ENCODE measurements around the gene CAGE1.

Gene CAGE1

DNA sequence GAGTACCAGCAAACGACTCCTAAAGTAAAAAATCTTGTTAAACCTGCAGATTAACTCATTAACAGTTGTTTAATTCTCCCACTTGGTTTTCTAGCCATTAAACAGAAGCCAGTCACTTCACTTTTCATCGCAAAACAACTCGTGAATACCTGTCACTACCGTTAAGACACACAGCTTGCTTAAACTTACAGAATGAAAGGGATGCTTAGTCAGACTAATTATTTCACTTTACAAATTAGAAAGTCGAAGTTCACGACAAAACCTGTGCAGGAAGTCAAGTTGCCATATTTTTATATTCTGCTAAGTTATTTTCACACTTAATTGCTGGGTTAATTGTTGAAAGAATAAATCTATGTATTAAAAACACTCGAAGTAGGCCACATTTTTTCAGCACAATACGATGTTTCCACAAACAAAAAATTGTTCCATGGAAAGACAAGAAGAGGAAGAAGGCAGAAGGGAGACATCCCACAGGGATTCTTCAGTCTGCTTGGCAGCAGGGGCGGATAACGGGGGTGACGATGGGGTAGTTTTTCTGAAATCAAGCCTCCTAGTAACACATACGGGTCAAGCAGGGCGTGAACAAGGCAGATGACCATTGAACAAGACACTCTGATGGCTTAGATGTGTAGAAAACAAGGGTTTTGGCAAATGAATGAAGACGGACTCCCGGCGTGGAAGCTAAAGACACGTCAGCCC, 77.5 kb downstream of the CAGE1 start:
- no peak for DNase-seq (ENCODE audit: low read depth)

DNA sequence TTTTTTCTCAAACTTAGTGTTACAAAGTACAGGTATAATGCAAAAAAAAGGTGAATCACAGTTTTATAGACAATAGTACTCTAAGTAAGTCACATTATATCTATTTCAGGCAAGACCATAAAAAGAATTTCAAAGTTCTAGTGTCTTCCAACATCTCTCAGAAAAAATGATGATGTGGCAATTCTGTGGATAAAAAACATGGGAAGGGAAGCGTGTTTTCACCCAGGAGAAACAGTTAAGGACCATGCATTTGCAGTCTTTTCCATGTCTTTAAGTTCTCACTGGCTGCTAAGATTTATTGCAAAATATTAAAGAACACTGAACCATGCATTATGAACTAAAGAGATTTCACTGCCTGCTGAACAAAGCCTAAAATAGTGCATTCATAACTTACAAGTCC, 78.4 kb downstream of the CAGE1 start:
- DNase-seq (ENCODE audit: low read depth): no peak

DNA sequence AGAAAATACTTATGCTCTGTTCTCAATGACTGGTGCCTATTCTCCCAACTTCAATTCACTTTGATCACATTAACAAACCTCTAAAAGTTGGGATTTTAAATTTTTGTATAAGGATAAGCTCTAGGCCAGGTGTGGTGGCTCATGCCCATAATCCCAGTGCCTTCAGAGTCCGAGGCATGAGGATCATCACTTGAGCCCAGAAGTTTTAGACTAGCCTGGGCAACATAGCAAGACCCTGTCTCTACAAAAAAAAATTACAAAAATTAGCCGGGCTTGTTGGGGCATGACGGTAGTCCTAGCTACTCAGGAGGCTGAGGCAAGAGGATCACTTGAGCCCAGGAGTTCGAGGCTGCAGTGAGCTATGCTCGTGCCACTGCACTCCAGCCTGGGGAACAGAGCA, 80.5 kb downstream of the CAGE1 start:
- DNase-seq (ENCODE audit: low read depth): no peak

DNA sequence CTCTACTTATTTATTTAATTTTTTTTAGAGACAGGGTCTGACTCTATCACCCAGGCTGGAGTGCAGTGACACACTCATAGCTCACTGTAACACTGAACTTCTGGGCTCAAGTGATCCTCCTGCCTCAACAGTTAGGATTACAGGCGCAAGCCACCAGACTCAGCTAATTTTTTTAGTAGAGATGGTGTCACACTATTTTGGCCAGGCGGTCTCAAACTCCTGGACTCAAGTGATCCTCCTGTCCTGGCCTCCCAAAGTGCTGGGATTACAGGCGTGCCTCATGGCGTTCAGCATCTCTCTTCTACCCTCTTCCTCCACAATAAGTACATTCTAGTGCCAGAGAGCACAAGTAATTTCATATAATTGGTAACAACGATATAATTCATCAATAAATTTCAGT, 82.0 kb downstream of the CAGE1 start:
- no peak for DNase-seq (ENCODE audit: low read depth)

- DNase-seq (ENCODE audit: low read depth): no peak
Observed at GRCh38 chr6:7304821-7305220, 84.7 kb downstream of the CAGE1 start.

GRCh38 chr6:7301702-7302101, 87.8 kb downstream of the CAGE1 start:
- DNase-seq (ENCODE audit: low read depth): no peak

DNA sequence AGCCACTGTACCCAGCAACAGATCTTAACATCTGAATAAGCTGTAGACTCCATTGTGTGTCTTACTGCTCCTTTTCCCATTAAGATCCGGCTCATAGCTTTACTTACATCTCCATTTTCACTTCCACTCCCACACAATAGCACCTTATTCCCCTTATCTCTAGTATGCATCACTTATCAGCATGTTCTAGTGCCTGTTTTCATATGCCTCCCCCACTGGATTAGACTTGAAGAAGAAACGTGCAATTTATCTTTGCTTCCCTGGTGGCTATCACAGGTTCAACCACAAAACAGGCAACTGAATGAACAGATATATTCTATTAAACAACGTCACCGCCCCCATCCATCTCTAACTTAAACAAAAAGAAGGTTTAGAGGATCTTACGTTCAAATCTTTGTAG, 88.6 kb downstream of the CAGE1 start:
- DNase-seq (ENCODE audit: low read depth): no peak

- no peak for DNase-seq (ENCODE audit: low read depth)
Observed at GRCh38 chr6:7298113-7298512, 91.4 kb downstream of the CAGE1 start.

DNA sequence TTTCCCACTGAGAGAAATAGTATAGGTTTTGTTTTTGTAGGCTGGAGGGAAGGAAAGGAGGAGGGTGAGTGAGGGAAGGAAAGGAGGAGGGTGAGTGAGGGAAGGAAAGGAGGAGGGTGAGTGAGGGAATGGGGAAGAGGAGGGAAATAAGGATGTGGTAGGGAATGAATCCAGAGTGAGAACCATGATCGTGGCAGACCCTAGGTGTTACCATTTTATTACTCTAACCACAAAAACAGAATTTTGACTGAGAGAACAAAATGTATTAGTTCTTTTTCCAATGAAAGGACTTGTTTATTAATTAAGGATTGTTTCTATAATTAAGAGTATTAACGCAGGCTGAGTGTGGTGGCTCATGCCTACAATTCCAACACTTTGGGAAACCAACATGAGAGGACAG, 92.9 kb downstream of the CAGE1 start:
- no peak for DNase-seq (ENCODE audit: low read depth)

GRCh38 chr6:7295916-7296315, 93.6 kb downstream of the CAGE1 start:
- DNase-seq (ENCODE audit: low read depth): no peak

DNA sequence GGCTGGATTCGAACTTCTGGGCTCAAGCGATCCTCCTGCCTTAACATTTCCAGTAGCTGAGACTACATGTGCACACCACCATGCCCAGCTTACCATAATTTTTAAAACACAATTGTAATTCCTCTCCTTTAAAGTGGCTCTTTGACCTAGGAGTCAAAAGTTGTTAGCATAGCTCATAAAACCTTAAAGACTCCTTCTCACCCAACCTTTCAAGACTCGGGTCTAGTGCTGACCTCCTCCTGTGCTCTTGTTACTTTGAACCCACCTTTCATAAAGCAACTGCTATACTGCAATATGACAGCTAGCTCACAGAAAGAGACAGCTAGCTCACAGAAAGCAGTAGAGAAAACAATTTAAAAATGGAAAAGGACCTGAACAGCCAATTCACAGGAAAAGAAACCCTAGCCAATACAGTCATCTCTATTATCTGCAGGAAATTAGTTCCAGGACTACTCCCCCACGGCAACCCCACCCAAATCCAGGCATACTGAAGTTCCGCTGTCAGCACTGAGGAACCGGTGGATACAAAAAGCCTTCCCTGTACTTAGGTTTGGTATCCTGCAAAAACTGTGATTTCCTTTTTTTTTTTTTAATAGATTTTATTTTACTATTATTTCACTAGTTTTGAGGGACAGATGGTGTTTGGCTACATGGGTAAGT, 96.8 kb downstream of the CAGE1 start:
- no peak for DNase-seq (ENCODE audit: low read depth)

DNA sequence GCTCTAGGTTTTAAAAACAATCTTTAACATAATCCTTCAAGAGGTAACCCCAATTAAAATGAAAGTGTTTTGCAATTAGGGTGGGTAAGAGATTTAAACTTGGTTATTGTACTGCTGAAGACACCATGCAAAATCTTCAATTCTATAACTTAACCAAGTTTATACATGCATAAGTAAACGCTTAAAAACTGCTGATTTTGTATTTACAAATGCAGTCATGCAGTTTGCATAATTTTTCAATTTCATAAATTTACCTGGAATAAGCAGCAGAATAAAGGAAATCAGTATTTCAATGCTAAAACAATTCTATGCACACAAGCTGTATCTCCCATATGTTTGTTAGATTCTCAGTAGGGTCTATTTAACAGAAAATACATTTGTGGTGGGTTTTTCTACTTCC, 99.5 kb downstream of the CAGE1 start:
- no peak for DNase-seq (ENCODE audit: low read depth)

DNA sequence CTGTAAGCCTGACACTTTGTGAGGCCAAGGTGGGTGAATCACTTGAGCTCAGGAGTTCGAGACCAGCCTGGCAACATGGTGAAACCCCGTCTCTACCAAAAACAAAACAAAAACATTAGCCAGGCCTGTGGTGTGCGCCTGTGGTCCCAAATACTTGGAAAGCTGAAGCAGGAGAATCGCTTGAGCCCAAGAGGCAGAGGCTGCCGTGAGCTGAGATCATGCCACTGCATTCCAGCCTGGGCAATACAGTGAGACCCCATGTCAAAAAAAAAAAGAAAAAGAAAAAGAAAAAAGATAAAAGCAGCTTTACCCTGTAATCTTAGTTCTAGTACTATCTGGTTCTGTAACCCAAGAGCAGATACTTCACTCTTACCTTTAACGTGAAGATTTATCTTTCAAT, 104.1 kb downstream of the CAGE1 start:
- DNase-seq (ENCODE audit: low read depth): no peak

DNA sequence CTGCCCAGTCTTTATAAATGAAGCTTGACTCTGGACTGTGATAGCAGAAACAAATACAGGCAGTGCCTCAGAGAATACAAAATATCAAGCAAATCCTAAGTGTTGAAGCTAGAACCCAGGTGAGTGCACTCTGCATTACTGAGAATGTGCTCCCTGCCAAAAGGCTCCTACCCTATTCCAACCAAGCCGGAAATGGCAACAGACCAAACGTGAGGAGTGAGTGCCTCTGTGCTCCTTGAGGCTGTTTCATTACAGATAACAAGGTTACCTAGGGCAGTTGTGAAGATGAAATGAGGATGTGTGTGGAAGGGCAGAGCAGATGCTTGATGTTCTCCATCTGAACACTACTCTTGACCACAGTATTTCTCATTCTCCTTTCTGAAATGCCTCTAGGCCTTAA, 105.9 kb downstream of the CAGE1 start:
- DNase-seq (ENCODE audit: low read depth): no peak

- no peak for DNase-seq (ENCODE audit: low read depth)
Observed at GRCh38 chr6:7282097-7282906, 107.2 kb downstream of the CAGE1 start.
